GM23338 (cell line): ENCODE results near the gene PTTG1IP.

Experiments used
- EZH2 ChIP-seq: fragments of 200-600 bp; sonication (generic); IDR thresholded peaks from one replicate; pipeline ENCODE4 v1.8.0; 2017; ENCODE audit warnings: antibody characterized with exemption, mild to moderate bottlenecking, low read depth; ENCODE audit not compliant: unreplicated experiment
- EZH2phosphoT487 ChIP-seq: fragments of 200-600 bp; sonication (generic); IDR thresholded peaks from one replicate; pipeline ENCODE4 v1.8.1; 2018; ENCODE audit warnings: antibody characterized with exemption; ENCODE audit not compliant: unreplicated experiment
- JUNB ChIP-seq: IDR thresholded peaks from one replicate; pipeline ENCODE4 v1.6.1; 2016; ENCODE audit warnings: antibody characterized with exemption; ENCODE audit not compliant: unreplicated experiment
- POLR2AphosphoS5 ChIP-seq: IDR thresholded peaks from 2 replicates; pipeline ENCODE4 v1.6.1; 2016; ENCODE audit warnings: antibody characterized with exemption, low read depth
- STAT1 ChIP-seq: IDR thresholded peaks from one replicate; pipeline ENCODE4 v1.6.1; 2016; ENCODE audit warnings: antibody characterized with exemption; ENCODE audit not compliant: unreplicated experiment
- TF ChIP-seq, protein P1 (sequence below), 2 experiments: fragments of 200-600 bp in 1 of 2; sonication (generic) in 1 of 2; conservative IDR thresholded peaks; 2 replicates each; pipeline versions ENCODE4 v1.5.1 to v1.6.1; 2016 to 2017; ENCODE audit warnings: antibody characterized with exemption in 2 of 2, low read depth in 2 of 2, mild to moderate bottlenecking in 2 of 2, moderate library complexity in 1 of 2
- TF ChIP-seq, protein P2 (sequence below): IDR thresholded peaks from 2 replicates; pipeline ENCODE4 v1.6.1; 2016; ENCODE audit warnings: antibody characterized with exemption
- TF ChIP-seq, protein P3 (sequence below): fragments of 250-450 bp; sonication (Bioruptor Pico); IDR thresholded peaks from 2 replicates; pipeline ENCODE4 v1.5.0; 2020; ENCODE audit warnings: mild to moderate bottlenecking, moderate library complexity

DNA sequence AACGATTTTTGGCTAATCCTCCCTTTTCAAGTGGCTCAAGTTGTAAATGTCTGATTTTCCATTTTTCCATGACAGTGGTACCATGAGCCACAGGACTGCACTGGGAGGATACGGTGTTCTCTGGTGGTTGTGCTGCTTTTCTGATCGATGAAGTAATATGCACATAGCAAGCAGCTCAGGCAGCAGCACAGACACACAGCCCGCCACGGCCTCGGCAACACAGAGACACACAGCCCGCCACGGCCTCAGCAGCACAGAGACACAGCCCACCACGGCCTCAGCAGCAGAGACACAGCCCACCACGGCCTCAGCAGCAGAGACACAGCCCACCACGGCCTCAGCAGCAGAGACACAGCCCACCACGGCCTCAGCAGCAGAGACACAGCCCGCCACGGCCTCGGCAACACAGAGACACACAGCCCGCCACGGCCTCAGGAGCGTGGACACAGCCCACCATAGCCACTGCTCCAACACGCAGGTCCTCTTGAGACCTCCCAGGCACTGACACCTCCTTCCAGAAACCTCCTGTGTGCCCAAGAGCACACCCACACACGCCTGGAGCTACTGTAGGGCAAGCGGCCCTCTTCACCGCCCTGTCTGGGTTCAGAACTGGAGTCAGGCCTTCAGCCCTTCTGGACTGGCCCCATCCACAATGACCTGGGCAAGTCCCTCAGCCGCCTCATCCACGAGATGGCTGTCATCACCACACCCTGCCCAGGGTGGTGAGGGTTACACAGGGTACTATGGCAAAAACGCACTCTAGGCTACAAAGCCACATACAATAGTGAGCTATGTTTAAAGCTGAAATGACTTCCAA is 10.4 kb downstream of the PTTG1IP start:
- TF ChIP-seq, protein P1, sequence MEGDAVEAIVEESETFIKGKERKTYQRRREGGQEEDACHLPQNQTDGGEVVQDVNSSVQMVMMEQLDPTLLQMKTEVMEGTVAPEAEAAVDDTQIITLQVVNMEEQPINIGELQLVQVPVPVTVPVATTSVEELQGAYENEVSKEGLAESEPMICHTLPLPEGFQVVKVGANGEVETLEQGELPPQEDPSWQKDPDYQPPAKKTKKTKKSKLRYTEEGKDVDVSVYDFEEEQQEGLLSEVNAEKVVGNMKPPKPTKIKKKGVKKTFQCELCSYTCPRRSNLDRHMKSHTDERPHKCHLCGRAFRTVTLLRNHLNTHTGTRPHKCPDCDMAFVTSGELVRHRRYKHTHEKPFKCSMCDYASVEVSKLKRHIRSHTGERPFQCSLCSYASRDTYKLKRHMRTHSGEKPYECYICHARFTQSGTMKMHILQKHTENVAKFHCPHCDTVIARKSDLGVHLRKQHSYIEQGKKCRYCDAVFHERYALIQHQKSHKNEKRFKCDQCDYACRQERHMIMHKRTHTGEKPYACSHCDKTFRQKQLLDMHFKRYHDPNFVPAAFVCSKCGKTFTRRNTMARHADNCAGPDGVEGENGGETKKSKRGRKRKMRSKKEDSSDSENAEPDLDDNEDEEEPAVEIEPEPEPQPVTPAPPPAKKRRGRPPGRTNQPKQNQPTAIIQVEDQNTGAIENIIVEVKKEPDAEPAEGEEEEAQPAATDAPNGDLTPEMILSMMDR (conservative IDR thresholded peaks at IDR 0.05; ENCODE audit: low read depth in 2 of 2): no peak
- TF ChIP-seq, protein P2, sequence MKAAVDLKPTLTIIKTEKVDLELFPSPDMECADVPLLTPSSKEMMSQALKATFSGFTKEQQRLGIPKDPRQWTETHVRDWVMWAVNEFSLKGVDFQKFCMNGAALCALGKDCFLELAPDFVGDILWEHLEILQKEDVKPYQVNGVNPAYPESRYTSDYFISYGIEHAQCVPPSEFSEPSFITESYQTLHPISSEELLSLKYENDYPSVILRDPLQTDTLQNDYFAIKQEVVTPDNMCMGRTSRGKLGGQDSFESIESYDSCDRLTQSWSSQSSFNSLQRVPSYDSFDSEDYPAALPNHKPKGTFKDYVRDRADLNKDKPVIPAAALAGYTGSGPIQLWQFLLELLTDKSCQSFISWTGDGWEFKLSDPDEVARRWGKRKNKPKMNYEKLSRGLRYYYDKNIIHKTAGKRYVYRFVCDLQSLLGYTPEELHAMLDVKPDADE: no peak
- TF ChIP-seq, protein P3, sequence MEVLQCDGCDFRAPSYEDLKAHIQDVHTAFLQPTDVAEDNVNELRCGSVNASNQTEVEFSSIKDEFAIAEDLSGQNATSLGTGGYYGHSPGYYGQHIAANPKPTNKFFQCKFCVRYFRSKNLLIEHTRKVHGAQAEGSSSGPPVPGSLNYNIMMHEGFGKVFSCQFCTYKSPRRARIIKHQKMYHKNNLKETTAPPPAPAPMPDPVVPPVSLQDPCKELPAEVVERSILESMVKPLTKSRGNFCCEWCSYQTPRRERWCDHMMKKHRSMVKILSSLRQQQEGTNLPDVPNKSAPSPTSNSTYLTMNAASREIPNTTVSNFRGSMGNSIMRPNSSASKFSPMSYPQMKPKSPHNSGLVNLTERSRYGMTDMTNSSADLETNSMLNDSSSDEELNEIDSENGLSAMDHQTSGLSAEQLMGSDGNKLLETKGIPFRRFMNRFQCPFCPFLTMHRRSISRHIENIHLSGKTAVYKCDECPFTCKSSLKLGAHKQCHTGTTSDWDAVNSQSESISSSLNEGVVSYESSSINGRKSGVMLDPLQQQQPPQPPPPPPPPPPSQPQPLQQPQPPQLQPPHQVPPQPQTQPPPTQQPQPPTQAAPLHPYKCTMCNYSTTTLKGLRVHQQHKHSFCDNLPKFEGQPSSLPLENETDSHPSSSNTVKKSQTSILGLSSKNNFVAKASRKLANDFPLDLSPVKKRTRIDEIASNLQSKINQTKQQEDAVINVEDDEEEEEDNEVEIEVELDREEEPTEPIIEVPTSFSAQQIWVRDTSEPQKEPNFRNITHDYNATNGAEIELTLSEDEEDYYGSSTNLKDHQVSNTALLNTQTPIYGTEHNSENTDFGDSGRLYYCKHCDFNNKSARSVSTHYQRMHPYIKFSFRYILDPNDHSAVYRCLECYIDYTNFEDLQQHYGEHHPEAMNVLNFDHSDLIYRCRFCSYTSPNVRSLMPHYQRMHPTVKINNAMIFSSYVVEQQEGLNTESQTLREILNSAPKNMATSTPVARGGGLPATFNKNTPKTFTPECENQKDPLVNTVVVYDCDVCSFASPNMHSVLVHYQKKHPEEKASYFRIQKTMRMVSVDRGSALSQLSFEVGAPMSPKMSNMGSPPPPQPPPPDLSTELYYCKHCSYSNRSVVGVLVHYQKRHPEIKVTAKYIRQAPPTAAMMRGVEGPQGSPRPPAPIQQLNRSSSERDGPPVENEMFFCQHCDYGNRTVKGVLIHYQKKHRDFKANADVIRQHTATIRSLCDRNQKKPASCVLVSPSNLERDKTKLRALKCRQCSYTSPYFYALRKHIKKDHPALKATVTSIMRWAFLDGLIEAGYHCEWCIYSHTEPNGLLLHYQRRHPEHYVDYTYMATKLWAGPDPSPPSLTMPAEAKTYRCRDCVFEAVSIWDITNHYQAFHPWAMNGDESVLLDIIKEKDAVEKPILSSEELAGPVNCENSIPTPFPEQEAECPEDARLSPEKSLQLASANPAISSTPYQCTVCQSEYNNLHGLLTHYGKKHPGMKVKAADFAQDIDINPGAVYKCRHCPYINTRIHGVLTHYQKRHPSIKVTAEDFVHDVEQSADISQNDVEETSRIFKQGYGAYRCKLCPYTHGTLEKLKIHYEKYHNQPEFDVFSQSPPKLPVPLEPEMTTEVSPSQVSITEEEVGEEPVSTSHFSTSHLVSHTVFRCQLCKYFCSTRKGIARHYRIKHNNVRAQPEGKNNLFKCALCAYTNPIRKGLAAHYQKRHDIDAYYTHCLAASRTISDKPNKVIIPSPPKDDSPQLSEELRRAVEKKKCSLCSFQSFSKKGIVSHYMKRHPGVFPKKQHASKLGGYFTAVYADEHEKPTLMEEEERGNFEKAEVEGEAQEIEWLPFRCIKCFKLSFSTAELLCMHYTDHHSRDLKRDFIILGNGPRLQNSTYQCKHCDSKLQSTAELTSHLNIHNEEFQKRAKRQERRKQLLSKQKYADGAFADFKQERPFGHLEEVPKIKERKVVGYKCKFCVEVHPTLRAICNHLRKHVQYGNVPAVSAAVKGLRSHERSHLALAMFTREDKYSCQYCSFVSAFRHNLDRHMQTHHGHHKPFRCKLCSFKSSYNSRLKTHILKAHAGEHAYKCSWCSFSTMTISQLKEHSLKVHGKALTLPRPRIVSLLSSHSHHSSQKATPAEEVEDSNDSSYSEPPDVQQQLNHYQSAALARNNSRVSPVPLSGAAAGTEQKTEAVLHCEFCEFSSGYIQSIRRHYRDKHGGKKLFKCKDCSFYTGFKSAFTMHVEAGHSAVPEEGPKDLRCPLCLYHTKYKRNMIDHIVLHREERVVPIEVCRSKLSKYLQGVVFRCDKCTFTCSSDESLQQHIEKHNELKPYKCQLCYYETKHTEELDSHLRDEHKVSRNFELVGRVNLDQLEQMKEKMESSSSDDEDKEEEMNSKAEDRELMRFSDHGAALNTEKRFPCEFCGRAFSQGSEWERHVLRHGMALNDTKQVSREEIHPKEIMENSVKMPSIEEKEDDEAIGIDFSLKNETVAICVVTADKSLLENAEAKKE (CRISPR knock-in tag): no peak
- TF ChIP-seq POLR2AphosphoS5 (no peak), EZH2 (no peak), STAT1 (no peak), EZH2phosphoT487 (no peak), JUNB (no peak)
